Dermis blood vessel endothelial cell (primary cell): ENCODE data around the gene ASTN2. TPM values are rescaled to one million over a fixed set of nuclear protein-coding genes. Genes with fewer than 3 reads are reported as not detected.
"Not testable (repeated sequence)": the region's sequence is repeated elsewhere in the genome, so short reads cannot be mapped to it uniquely, and the experiment has no call there.

ENCODE experiments used
- DNase-seq: peaks from one replicate; pipeline ENCODE4 v3.0.0; 2010
- total RNA-seq: library from RNA; depleted of rRNA; stranded (reverse); fragments of >200 nt; gene quantifications from 2 replicates; pipeline ENCODE4 v1.2.3, GENCODE V29; 2014

ASTN2 gene
- total RNA-seq, 1 donor from 2014 or later = 1.9 TPM

DNA sequence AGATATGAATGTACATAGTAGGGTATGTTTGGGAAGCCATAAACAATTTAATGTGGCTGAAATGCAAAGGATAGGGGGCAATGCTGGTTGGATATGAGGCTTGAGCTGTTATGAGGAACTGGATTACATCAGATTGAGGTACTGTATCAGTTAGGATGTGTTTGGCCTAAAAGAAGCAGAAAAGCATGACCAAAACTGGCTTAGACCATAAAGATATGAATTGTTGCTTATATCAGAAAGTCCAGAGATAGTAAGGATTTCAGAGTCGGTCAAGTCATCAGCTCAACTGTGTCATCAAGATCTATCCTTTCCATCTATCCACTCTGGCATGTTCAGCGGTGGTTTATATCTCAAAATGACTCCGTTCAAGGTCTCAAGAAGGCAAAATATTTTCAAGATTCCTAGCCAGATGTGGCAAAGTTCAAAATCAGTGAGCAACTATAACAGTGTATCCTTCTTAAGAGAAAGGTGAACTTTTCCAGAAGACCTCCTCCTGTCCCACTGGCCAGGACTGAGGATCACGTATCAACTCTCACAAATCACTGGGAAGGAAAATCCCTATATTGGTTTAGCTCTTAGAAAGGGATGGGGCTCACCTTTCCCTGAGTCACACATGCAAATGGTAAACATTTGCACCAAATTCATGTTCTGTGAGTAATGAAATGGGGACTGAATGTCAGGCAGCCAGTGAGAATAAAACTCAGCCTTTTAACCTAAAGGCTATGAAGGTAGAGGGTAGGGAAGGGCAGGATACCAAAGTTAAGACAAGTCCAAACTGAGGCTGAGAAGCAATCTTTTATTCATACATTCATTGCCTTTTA is 469.9 kb downstream of the ASTN2 start:
- no peak for DNase-seq

GRCh38 chr9:116943970-116944369 is 470.9 kb downstream of the ASTN2 start:
- DNase-seq = no peak

GRCh38 chr9:116942593-116943061 is 472.2 kb downstream of the ASTN2 start:
- DNase-seq = no peak

- DNase-seq = no peak
These were observed 473.6 kb downstream of the ASTN2 start for GRCh38 chr9:116941266-116941665.

DNA sequence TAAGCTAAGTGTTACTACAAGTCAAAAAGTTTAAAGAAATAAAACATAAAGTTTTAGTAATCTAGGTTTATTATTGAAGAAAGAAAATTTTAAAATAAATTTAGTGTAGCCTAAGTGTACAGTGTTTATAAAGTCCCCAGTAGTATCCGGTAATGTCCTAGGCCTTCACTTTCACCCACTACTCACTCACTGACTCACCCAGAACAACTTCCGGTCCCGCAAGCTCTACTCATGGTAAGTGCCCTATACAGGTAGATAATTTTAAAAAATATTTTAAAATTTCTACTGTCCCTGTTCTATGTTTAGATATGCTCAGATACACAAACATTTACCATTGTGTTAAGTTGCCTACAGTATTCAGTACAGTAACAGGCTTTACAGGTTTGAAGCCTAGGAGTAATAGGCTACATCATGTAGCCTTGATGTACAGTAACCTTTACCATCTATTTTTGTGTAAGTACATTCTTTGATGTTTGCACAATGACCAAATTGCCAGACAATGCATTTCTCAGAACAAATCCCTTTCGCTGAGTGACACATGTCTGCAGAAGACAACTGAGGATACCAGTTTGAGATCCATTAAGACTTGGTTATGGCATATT is 474.1 kb downstream of the ASTN2 start:
- DNase-seq = no peak

DNA sequence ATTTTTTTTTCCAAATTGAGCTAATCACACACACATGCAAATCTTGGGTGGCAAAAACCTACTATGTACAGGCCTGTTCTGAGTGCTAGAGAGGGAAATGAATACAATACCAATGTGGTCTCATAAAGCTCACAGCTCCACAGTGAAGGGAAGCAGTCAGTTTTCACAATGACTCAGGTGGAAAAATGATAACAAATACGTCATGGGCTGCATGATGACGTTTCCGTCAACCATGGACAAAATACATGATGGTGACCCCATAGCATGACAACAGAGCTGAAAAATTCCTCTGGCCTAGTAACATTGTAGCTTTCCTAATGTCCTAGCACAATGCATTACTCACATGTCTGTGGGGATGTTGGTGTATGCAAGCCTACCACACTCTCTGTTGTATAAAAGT is 475.2 kb downstream of the ASTN2 start:
- no peak for DNase-seq

DNA sequence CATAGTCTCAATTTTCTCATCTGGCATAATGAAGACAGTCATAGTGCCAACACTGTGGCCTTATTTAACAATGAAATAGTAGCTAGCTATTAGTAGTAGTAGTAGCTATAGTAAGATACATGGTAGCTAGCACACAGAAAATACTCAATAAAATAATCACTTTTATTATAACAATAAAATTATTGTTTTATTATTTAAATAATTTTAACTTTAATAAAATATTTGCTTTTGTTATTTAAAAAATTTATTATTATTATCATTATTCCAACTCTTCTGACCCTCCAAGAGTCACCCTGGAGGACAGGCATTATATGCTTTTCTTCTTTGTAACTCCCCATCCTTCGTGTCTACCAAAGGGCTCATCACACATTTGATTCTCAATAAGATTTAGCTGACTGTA is 475.7 kb downstream of the ASTN2 start:
- no peak for DNase-seq

GRCh38 chr9:116937361-116937760 is 477.5 kb downstream of the ASTN2 start:
- no peak for DNase-seq

DNA sequence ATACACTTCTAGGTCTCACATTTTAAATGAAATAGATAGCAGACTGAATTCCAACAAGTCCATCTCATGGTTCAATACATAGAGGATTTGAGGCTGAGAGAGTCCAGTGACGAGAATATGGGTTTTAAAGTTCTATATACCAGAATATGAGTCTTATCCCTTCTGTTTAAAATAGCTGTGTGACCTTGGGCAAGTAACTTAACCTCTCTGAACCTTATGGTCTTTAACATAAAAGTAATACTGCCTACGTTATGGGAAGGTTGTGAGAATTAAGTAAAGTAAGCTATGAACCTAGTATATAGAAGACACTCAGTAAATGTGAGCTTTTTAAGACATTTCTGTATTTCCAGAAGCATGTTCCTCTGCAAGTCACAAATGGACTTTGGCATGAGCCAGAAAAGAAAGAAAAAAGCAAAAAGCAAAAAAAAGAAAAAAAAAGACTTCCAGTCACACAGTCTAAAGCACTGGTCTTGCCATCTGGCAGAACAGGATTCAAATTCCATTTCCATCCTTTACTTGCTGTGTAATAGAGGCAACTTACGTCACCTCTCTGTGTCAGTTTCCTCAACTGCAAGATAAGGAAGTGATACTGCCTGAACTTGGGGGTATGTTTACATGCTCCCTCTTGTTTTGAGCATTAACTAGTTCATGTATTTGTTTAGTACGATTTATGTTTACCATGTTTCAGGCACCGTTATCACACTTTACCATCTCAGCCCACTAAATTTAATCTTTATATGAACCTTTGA is 479.5 kb downstream of the ASTN2 start:
- DNase-seq = no peak

- DNase-seq = no peak
These were observed 480.7 kb downstream of the ASTN2 start for GRCh38 chr9:116934131-116934530.

DNA sequence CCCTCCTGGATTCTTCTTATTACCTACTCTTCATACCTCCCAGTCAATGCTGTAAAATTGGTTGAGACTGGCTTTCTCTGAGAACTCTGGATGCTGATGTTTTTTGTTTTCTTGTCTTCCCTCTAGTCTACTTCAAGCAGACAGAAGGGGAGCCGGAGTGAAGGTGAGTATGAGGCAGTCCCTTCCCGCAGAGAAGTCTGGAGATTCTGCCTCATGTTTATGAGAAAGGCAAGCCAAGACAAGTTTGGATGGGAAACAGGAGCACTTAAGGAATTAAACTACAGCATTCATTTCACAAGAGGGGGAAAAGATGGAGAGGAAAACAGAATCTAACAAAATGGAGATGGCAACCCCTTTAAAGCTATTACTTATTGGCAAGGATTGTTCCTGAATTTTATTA is 481.6 kb downstream of the ASTN2 start:
- DNase-seq = no peak

- no peak for DNase-seq
These were observed 485.2 kb downstream of the ASTN2 start for GRCh38 chr9:116929621-116930020.

GRCh38 chr9:116928884-116929283 is 486.0 kb downstream of the ASTN2 start:
- no peak for DNase-seq

DNA sequence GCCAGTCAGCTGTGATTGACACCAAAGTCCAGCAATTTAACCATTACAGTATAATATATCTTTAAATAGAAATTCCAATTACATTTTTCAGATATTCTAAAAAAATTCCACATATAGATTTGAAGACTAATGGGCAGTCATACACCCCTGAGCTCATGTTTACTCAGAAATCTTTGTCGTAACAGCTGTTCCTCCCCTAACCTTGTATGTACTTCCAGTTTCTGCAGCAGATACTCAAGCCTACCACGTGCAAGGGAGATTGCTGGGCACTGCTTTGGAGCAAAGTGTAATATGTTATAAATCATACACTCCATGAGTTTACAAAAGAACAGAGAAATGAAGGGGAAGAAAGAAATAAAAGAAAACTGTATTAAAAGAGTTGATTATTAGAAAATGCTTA is 486.6 kb downstream of the ASTN2 start:
- DNase-seq = no peak

DNA sequence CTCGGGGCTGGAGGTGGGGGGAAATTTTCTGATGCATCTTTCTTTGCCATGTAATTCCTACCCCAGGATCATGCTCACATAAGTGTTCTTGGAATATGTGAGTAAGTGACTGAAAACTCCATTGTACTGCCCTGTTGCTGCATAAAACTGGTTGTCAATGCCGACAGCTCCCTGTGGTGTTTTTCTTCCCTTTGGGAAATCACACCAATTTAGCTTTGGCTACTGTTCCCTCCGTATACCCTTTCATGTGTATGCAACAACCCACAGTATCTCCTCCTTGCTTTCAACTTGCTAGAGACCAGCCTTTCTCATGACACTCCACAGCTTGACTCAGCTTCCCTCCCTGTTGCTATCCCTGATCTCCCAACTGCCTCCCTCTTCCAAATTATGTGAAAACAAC is 487.1 kb downstream of the ASTN2 start:
- DNase-seq = no peak

GRCh38 chr9:116925121-116925520 is 489.7 kb downstream of the ASTN2 start:
- no peak for DNase-seq

DNA sequence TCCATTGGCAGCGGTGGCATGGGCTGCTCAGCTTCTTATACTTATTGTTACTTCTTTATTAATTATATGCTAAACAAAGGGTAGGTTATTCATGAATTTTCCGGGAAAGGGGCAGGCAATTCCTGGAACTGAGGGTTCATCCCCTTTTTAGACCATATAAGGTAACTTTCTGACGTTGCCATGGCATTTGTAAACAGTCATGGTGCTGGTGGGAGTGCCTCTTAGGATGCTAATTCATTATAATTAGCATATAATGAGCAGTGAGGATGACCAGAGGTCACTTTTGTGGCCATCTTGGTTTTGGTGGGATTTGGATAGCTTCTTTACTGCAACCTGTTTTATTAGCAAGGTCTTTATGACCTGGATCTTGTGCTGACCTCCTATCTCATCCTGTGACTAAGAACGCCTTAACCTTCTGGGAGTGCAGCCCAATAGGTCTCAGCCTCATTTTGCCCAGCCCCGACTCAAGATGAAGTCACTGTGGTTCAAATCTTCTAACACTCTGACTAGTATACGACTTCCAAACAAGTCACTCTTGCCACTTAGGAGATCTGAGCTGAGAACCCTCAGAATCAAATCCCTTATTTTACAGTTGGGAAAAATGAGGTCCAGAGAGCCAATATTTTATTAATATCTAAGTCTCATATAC is 490.3 kb downstream of the ASTN2 start:
- DNase-seq = no peak

- DNase-seq = not testable (repeated sequence)
These were observed 496.9 kb downstream of the ASTN2 start for GRCh38 chr9:116917895-116918508.

DNA sequence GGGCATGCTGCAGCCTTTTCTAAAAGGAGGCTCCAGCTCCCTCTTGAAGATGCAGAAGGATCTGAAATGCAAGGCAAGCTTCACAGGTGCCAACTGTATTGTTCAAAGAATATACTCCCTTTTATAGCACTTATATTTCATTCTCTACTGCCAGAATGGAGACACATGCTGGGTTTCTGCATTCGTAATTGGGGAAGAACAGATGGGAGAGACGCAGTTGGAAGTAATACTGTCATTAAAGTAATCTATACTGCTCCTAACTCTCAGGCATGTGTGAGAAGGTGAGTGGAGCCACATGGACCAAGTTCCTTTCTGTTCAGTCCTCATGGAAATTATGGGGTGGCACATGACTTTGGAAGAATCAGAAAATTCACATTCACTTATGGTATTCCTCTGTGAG is 501.3 kb downstream of the ASTN2 start:
- DNase-seq = no peak

- DNase-seq = no peak
These were observed 504.7 kb downstream of the ASTN2 start for GRCh38 chr9:116910201-116910600.

GRCh38 chr9:116907989-116908388 is 506.9 kb downstream of the ASTN2 start:
- no peak for DNase-seq

DNA sequence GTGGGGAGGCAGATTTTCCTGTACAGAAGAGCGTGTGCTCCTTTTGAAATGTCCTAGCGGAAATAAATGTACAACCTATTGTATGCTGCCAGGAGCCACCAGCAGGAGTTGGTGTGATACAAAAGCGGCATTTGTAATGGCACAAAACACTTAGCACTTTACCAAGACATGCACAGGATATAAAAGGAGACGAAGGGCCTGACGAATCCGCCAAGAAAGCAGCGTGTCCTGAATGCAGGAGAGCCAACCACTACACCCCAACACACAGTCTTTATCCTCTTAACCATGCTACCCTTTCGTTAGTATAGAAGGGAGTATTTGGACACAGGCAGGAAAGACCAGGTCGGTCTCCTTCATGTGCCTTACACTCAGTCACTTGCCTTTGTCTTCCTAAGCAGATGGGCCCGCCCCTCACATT is 509.7 kb downstream of the ASTN2 start:
- DNase-seq = no peak

GRCh38 chr9:116904165-116904564 is 510.7 kb downstream of the ASTN2 start:
- DNase-seq = no peak
